HCT116 (cell line): Measurements from ENCODE around the gene CC2D1B. TPM values are rescaled to one million over a fixed set of nuclear protein-coding genes. Genes with fewer than 3 reads are reported as not detected.

Experiments
- ATAC-seq: fragments of 200-7000 bp; cut with Tn5 transposase; 2 replicates; pipeline ENCODE4 v1.9.1; 2020; ENCODE audit warnings: mild to moderate bottlenecking, moderate library complexity
- BruUV-seq: library from RNA; stranded (reverse); fragments of 400-500 nt; replicated peaks from 2 replicates; lab custom pipeline; 2021; lab: Mats Ljungman, UMichigan
- CTCF ChIA-PET: fragments of 300-600 bp; sonication (Branson Sonifier 250); formaldehyde crosslinking; loops from one replicate; lab custom pipeline; 2021; ENCODE audit warnings: antibody characterized with exemption; lab: Charles Lee
- POLR2A ChIA-PET: fragments of 300-600, 350-600 bp; sonication (Branson Sonifier 250); formaldehyde crosslinking; loops from one replicate; lab custom pipeline; 2021; ENCODE audit warnings: antibody characterized with exemption; lab: Charles Lee
- RAD21 ChIA-PET, 2 experiments: fragments of 300-600 bp; sonication (Branson Sonifier 250); formaldehyde crosslinking; loops; one replicate each; lab custom pipeline; 2023; ENCODE audit warnings: low total read pairs in 2 of 2; ENCODE audit not compliant: uncharacterized antibody in 2 of 2, unreplicated experiment in 2 of 2, low non-redundant PET in 1 of 2; lab: Charles Lee
- DNase-seq: peaks from one replicate; pipeline ENCODE4 v3.0.0-alpha.2; 2010; ENCODE audit warnings: low read depth, low spot score
- H2AFZ ChIP-seq: fragments of 200-600 bp; shearing (Covaris generic), sonication (generic); 2 replicates; pipeline ENCODE4 v1.6.1; 2017; ENCODE audit warnings: low read depth, mixed run types, mixed read lengths, antibody characterized with exemption, low read length; ENCODE audit not compliant: poor library complexity, severe bottlenecking
- H3K27ac ChIP-seq: 2 replicates; pipeline ENCODE4 v1.5.1; 2012; ENCODE audit warnings: low read depth, low read length
- H3K27me3 ChIP-seq: fragments of 200-600 bp; sonication (generic); 2 replicates; pipeline ENCODE4 v1.6.1; 2016; ENCODE audit warnings: mixed run types, low read length, mixed read lengths; ENCODE audit not compliant: insufficient read depth
- H3K36me3 ChIP-seq, 2 experiments: fragments of 200-500 bp in 1 of 2; fragments of 200-600 bp in 1 of 2; sonication (Bioruptor generic) in 1 of 2; sonication (generic) in 1 of 2; 2 replicates each; pipeline versions ENCODE4 v1.5.1 to v1.6.1; 2014 to 2016; ENCODE audit warnings: low read length in 2 of 2, inconsistent platforms in 1 of 2, mixed read lengths in 1 of 2, mixed run types in 1 of 2; ENCODE audit not compliant: insufficient read depth in 2 of 2, control insufficient read depth in 1 of 2
- H3K4me1 ChIP-seq, 2 experiments: fragments of 200-600 bp in 1 of 2; sonication (generic) in 1 of 2; 2 replicates each; pipeline versions ENCODE4 v1.5.1 to v1.6.1; 2012 to 2017; ENCODE audit warnings: low read length in 2 of 2, inconsistent platforms in 1 of 2, mild to moderate bottlenecking in 1 of 2, mixed read lengths in 1 of 2, mixed run types in 1 of 2, moderate library complexity in 1 of 2; ENCODE audit not compliant: insufficient read depth in 2 of 2, control insufficient read depth in 1 of 2
- H3K4me2 ChIP-seq: fragments of 200-600 bp; sonication (generic); 2 replicates; pipeline ENCODE4 v1.6.1; 2017; ENCODE audit warnings: mixed run types, low read length, mixed read lengths
- H3K4me3 ChIP-seq, 2 experiments: fragments of 200-600 bp in 1 of 2; sonication (generic) in 1 of 2; replicated peaks in 1 of 2; 2 replicates each; pipeline ENCODE4 v1.5.1; 2011 to 2016; ENCODE audit warnings: low read length in 2 of 2, control low read depth in 1 of 2, low read depth in 1 of 2, mild to moderate bottlenecking in 1 of 2, mixed read lengths in 1 of 2, mixed run types in 1 of 2
- H3K79me2 ChIP-seq: fragments of 200-600 bp; sonication (generic); 2 replicates; pipeline ENCODE4 v1.6.1; 2017; ENCODE audit warnings: mild to moderate bottlenecking, mixed run types, low read length, moderate library complexity, mixed read lengths; ENCODE audit not compliant: insufficient read depth
- H3K9ac ChIP-seq: fragments of 200-600 bp; sonication (generic); 2 replicates; pipeline ENCODE4 v1.6.1; 2016; ENCODE audit warnings: low read length, mixed read lengths
- H3K9me2 ChIP-seq: fragments of 200-600 bp; sonication (generic), shearing (Covaris generic); 2 replicates; pipeline ENCODE4 v1.6.1; 2017; ENCODE audit warnings: mixed run types, mild to moderate bottlenecking, moderate library complexity; ENCODE audit not compliant: insufficient read depth
- H3K9me3 ChIP-seq, 2 experiments: fragments of 200-500 bp in 1 of 2; fragments of 200-600 bp in 1 of 2; sonication (Bioruptor generic) in 1 of 2; sonication (generic) in 1 of 2; 2 replicates each; pipeline ENCODE4 v1.6.1; 2014 to 2017; ENCODE audit warnings: low read length in 2 of 2, mixed read lengths in 2 of 2, inconsistent platforms in 1 of 2, low read depth in 1 of 2, mild to moderate bottlenecking in 1 of 2, mixed run types in 1 of 2, moderate library complexity in 1 of 2; ENCODE audit not compliant: control insufficient read depth in 1 of 2, insufficient read depth in 1 of 2
- H4K20me1 ChIP-seq: fragments of 200-600 bp; sonication (generic), shearing (Covaris generic); 2 replicates; pipeline ENCODE4 v1.6.1; 2017; ENCODE audit warnings: mixed run types, mild to moderate bottlenecking, moderate library complexity; ENCODE audit not compliant: insufficient read depth
- ATF3 ChIP-seq: IDR thresholded peaks from 2 replicates; pipeline ENCODE4 v1.6.1; 2012
- CBX3 ChIP-seq: IDR thresholded peaks from 2 replicates; pipeline ENCODE4 v1.6.1; 2012; ENCODE audit warnings: low read depth
- EGR1 ChIP-seq: IDR thresholded peaks from 2 replicates; pipeline ENCODE4 v1.6.1; 2012; ENCODE audit warnings: low read depth
- ELF1 ChIP-seq: IDR thresholded peaks from 2 replicates; pipeline ENCODE4 v1.6.1; 2012; ENCODE audit warnings: low read depth, borderline replicate concordance
- EZH2 ChIP-seq: fragments of 200-600 bp; sonication (generic); IDR thresholded peaks from 2 replicates; pipeline ENCODE4 v1.6.1; 2017; ENCODE audit warnings: antibody characterized with exemption, mixed run types
- EZH2phosphoT487 ChIP-seq: fragments of 200-600 bp; IDR thresholded peaks from 2 replicates; pipeline ENCODE4 v1.6.1; 2018; ENCODE audit warnings: antibody characterized with exemption, borderline replicate concordance
- FOSL1 ChIP-seq: IDR thresholded peaks from 2 replicates; pipeline ENCODE4 v1.6.1; 2012; ENCODE audit warnings: low read depth
- JUND ChIP-seq: IDR thresholded peaks from 2 replicates; pipeline ENCODE4 v1.6.1; 2012
- MAX ChIP-seq: IDR thresholded peaks from 2 replicates; pipeline ENCODE4 v1.6.1; 2012
- POLR2A ChIP-seq: IDR thresholded peaks from 2 replicates; pipeline ENCODE4 v1.7.0; 2011; ENCODE audit warnings: borderline replicate concordance; ENCODE audit not compliant: insufficient read depth, insufficient read length; ENCODE audit errors: extremely low read depth
- POLR2AphosphoS5 ChIP-seq: IDR thresholded peaks from 2 replicates; pipeline ENCODE4 v1.6.1; 2011; ENCODE audit warnings: mild to moderate bottlenecking, low read depth, low read length, moderate library complexity
- RAD21 ChIP-seq: IDR thresholded peaks from 2 replicates; pipeline ENCODE4 v1.6.1; 2012; ENCODE audit warnings: low read depth, mild to moderate bottlenecking
- SIN3A ChIP-seq: IDR thresholded peaks from 2 replicates; pipeline ENCODE4 v1.6.1; 2012; ENCODE audit warnings: low read depth
- SP1 ChIP-seq: IDR thresholded peaks from 2 replicates; pipeline ENCODE4 v1.6.1; 2012; ENCODE audit warnings: low read depth
- SRF ChIP-seq: IDR thresholded peaks from 2 replicates; pipeline ENCODE4 v1.6.1; 2012; ENCODE audit warnings: low read depth
- YY1 ChIP-seq: IDR thresholded peaks from 2 replicates; pipeline ENCODE4 v1.6.1; 2011; ENCODE audit warnings: low read length, low read depth, moderate library complexity, mild to moderate bottlenecking; ENCODE audit not compliant: insufficient replicate concordance; ENCODE audit errors: extremely low read depth
- ZBTB33 ChIP-seq: IDR thresholded peaks from 2 replicates; pipeline ENCODE4 v1.6.1; 2011; ENCODE audit warnings: mild to moderate bottlenecking, low read length, moderate library complexity; ENCODE audit not compliant: insufficient replicate concordance; ENCODE audit errors: extremely low read depth
- ZFX ChIP-seq: fragments of 450-650 bp; IDR thresholded peaks from 2 replicates; pipeline ENCODE4 v1.6.1; 2017
- ZNF274 ChIP-seq: fragments of 200-500 bp; sonication (Bioruptor generic); IDR thresholded peaks from 2 replicates; pipeline ENCODE4 v1.6.1; 2014; ENCODE audit warnings: mild to moderate bottlenecking, low read depth, low read length, inconsistent platforms
- intact Hi-C: fragments of 100-400 bp; cut with micrococcal nuclease; formaldehyde crosslinking; loops from 2 replicates; pipeline ENCODE4 v1.10.0; 2022
- total RNA-seq: library from RNA; stranded (reverse); gene quantifications from one replicate; pipeline ENCODE4 v1.2.1, GENCODE V29; 2021; ENCODE audit not compliant: unreplicated experiment

Gene CC2D1B
- total RNA-seq, 1 experiment from 2014 or later, result 20.4 TPM

- no peak overlapping the region for H2AFZ ChIP-seq
- ATAC-seq (no peak), DNase-seq (no peak)
- no peak overlapping the region for H3K9ac ChIP-seq
- H3K4me1 ChIP-seq, result no peaks in the 10 kb centered on the region
- intact Hi-C loops, result no loop called here
- no peak for TF ChIP-seq EZH2
- no peak for TF ChIP-seq ZBTB33
- no peak for TF ChIP-seq JUND
- no peak for TF ChIP-seq ZNF274
- TF ChIP-seq CBX3, result no peak
- TF ChIP-seq POLR2AphosphoS5, result no peak
- TF ChIP-seq EGR1, result no peak
- TF ChIP-seq SRF, result no peak
- no peak for TF ChIP-seq EZH2phosphoT487
- TF ChIP-seq MAX, result no peak
- TF ChIP-seq POLR2A, result no peak
- no peak for TF ChIP-seq YY1
- TF ChIP-seq RAD21, result no peak
- no peak for TF ChIP-seq ZFX
- no peak for TF ChIP-seq ATF3
- TF ChIP-seq SIN3A, result no peak
- no peak for TF ChIP-seq FOSL1
- TF ChIP-seq SP1, result no peak
- TF ChIP-seq ELF1, result no peak
- H3K27me3 ChIP-seq, result no peaks in the 10 kb centered on the region
- H3K9me2 ChIP-seq, result no peaks in the 10 kb centered on the region
- peaks cover 5% of the 10 kb centered on the region; the same call in 1 of the 2 replicates for H4K20me1 ChIP-seq
- no TSS peak for BruUV-seq
- CTCF ChIA-PET, result no interaction called here
- H3K9me3 ChIP-seq, result no peaks in the 10 kb centered on the region
- peaks cover 19 to 54% of the 10 kb centered on the region in 2 experiments; a peak in 3 of 4 replicates for H3K36me3 ChIP-seq
- RAD21 ChIA-PET, result no interaction called here
- no peak overlapping the region for H3K4me2 ChIP-seq
- H3K4me3 ChIP-seq, result no peak overlapping the region
- peaks cover 14% of the 10 kb centered on the region for H3K79me2 ChIP-seq
- POLR2A ChIA-PET, result no interaction called here
- H3K27ac ChIP-seq, result no peak overlapping the region
These were observed 27.2 kb upstream of the CC2D1B start for GRCh38 chr1:52393174-52393573.
